GM21381 (cell line): Measurements from ENCODE around the gene TNFRSF17.
"Not testable (repeated sequence)": the region's sequence is repeated elsewhere in the genome, so short reads cannot be mapped to it uniquely, and the experiment has no call there.

Experiments
- ATAC-seq: cut with Tn5 transposase; IDR thresholded peaks from one replicate; pipeline ENCODE4 v1.9.1; 2021; ENCODE audit warnings: mild to moderate bottlenecking, moderate library complexity; ENCODE audit not compliant: unreplicated experiment

Gene TNFRSF17

DNA sequence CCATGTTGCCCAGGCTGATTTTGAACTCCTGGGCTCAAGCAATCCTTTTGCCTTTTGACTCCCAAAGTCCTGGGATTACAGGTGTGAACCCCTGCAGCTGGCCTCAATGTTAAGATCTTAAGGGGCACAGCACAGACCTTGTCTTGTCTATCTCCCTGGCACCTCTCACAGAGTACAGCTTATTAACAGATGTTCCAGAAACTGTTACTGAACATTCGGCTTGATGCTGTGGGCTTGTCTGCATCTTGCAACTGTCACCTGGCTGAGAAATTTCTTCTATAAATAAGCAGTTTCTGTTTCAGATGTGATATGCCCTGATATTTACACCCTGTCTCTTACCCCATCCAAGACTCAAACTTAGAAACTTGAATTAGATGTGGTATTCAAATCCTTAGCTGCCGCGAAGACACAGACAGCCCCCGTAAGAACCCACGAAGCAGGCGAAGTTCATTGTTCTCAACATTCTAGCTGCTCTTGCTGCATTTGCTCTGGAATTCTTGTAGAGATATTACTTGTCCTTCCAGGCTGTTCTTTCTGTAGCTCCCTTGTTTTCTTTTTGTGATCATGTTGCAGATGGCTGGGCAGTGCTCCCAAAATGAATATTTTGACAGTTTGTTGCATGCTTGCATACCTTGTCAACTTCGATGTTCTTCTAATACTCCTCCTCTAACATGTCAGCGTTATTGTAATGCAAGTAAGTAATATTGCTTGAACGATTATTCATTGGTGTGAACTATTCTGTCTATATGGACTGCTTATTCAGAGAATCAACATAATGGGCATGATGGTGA lies at the start of gene TNFRSF17:
TNFRSF17 (plus strand) TSS at position 450 of the 791 bp plus-strand sequence; CDS start at position 565, 115 bp downstream.
- peak; percentile 87 for ATAC-seq

DNA sequence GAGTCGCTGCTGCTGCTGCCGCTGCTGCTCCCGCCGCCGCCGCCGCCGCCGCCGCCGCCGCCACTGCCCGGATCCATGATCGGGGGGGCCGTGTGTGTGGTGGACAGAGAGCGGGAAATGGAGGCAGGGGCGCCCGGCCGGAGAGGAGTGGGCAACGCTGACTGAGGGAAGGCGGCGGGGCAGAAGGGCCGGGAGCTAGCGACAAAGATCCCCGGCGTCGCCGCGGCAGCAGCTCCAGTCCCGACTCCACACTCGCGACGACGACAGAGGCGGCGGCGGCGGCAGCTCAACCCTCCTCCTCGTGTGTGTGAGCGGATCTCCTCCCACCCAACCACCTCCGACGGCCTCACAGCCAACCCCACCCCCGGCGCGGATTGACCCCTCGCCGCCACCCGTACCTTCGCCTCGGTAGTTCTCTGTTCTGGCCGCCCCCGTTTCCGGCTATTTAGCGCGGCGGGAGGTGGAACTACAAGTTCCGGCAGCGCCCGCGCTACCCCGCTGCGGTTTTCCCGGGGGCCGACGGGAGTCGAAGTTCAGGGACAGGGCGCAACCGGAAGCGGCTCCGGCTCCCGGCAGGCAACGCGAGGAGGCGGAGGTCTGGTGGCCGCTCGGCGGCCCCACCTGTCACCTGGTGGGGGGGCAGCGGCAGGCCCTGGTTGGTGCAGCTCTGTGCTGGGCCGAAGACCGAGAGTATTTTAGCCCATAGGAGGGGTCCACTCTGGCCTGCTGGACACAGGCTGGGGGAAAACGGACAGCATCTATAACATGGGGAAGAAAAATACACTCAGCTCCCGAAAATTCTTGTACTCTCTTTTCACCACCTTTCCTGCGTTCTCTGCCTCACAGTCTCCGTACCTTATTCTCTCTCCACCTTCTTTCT lies 49.1 kb upstream of the TNFRSF17 start, which contains the start of gene GSPT1:
GSPT1 (minus strand) TSS at position 313 of the 880 bp plus-strand sequence; CDS start at position 77, 236 bp downstream.
- ATAC-seq: peak; percentile 84

DNA sequence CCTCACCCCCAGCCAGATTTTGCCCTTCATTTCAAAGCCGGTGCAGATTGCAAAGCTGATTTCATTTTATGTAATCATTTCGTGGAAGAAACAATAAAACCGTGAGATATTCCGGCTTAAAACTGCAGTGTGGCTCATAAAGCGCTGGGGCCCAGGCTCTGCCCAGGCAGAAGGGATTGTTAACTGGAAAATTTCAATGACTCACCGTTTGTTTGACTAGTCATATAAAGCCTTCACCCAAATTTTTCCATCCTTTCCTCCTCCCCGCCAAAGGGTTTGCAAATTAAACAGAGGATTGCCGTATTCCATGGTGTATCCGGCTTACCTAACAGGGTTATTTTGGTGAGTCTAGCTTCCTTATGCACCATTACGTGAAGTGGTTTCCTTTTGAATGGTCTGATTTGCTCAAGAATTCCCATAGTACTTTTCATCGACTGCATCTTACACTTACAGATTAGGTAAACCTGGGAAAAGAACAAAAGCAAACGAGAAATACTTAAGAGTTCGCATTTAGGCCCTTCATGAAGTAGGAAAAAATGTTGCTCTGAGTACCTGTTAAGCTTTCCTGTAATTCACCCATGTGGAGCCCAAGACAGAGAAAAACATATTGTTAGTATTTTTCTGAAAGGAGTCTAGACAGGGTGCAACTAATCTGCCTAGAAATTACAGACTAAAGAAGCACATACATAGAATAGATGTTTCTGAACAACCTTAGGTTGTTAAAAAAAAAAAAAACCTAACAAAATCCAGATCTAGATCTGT lies 48.3 kb upstream of the TNFRSF17 start:
- no peak for ATAC-seq

DNA sequence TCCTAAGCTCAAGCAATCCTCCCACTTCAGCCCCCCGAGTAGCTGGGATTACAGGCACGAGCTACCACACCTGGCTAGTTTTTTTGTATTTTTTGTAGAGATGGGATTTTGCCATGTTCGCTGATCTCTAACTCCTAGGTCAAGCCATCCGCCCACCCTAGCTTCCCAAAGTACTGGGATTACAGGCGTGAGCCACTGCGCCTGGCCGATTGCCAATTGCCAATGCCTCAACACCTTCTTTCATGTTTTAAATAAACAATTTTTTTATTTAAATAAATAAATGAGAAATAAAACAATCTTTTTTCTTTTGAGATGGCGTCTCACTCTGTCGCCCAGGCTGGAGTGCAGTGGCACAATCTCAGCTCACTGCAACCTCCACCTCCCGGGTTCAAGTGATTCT lies 41.0 kb upstream of the TNFRSF17 start:
- ATAC-seq: not testable (repeated sequence)

DNA sequence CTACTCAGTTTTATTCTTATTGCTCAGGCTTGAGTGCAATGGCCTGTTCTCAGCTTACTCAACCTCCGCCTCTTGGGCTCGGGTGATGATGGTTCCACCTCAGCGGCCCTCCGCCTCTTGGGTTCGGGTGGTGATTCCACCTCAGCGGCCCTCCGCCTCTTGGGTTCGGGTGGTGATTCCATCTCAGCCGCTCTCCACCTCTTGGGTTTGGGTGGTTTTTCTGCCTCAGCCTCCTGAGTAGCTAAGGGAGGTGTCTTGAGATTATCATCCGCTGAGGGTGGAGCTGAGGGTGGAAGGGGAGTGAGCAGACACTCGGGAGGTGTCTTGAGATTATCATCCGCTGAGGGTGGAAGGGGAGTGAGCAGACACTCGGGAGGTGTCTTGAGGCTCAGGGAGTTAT lies 37.7 kb upstream of the TNFRSF17 start:
- ATAC-seq: not testable (repeated sequence)

DNA sequence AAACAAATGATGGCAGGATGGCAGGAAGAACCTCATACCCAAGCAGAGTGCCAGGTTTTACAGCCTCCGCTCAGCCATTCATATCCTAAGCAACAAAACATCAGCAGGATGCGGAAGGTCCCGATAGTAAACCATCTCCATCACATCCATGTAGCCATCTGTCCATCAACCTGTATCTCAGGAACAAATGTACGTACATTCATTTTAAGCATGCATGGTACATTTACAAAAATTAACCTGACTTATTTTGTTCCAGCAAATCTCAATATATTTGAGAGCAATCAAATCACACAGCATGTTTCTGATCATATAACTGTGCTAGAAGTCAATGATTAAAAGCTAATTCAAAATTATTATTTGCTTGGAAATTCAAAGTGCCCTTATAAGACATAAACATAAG lies 23.1 kb upstream of the TNFRSF17 start, which contains the start of gene NPIPB2:
NPIPB2 (minus strand) TSS at position 101 of the 400 bp plus-strand sequence; CDS start at position 101, 0 bp downstream.
- not testable (repeated sequence) for ATAC-seq

DNA sequence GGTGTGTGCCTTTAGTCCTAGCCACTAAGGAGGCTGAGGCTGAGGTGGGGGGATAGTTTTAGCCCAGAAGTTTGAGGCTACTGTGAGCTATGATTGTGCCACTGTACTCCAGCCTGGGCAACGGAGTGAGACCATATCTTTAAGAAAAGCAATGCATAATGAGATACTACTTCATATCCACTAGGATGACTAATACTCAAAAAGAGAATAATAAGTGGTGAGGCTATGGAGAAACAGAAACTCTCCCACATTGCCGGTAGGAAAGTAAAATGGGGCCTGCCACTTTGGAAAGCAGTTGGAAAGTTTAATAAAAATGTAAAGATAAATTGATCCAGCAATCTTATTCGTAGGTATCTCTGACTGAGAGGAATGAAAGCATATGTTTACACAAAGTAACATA lies 18.6 kb upstream of the TNFRSF17 start:
- no peak for ATAC-seq

DNA sequence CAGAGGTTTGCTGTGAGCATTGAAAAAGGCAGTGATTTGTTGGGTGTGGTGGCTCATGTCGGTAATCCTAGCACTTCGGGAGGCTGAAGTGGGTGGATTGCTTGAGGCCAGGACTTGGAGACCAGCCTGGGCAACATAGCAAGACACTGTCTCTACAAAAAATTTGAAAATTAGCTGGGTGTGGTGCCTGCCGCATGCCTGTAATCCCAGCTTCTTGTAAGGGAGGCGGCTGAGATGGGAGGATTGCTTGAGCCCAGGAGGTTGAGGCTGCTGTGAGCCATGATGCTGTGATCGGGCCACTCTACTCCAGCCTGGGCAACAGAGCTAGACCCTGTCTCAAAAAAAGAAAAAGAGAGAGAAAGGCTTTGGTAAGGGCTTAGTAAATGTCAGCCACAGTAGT lies 16.2 kb upstream of the TNFRSF17 start:
- ATAC-seq: no peak

DNA sequence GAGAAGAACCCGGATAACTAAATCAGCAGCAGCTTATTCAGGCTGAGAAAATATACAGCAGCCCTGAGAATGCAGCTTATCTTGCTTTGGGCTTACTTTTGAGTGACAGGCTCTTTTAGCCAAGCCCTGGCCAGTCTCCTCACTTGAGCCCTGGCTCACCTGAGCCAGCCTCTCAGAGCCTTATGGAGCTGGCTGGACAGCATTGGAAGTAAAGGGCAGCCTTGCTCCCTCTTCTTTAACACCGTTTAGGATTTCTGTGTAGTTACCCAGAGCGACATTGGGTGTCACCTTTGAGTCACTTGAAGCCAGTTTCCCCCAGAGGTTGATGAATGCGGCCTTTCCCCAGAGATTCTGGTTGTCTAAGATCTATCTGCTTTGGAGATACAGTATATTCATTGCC lies 15.5 kb upstream of the TNFRSF17 start:
- peak; percentile 62 for ATAC-seq

DNA sequence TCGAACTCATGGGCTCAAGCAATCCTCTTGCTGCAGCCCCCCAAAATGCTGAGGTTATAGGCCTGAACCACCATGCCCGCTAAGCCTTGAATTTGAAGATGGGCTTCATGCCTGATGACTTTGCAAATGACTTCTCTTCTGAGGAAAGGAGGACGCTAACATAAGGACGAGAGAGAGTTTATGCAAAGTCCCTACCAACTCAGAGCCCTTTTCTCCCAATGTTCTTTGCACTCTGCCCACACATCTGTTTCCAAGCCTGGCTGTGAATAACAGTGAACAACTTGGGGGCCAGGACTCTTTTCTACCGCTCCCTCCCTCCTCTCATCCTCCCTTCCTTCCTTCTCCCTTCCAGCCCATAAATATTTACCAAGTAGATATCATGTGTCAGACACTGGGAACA lies 14.6 kb upstream of the TNFRSF17 start:
- no peak for ATAC-seq

DNA sequence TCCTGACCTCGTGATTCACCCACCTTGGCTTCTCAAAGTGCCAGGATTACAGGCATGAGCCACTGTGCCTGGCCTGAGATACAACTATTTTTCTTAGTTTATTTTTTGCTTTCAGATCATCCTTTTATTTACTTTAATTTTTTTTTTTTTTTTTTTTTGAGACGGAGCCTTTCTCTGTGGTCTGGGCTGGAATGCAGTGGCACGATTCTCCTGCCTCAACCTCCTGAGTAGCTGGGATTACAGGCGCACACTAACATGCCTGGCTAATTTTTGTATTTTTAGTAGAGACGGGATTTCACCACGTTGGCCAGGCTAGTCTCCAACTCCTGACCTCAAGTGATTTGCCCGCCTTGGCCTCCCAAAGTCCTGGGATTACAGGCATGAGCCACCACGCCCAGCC lies 11.4 kb upstream of the TNFRSF17 start:
- not testable (repeated sequence) for ATAC-seq

DNA sequence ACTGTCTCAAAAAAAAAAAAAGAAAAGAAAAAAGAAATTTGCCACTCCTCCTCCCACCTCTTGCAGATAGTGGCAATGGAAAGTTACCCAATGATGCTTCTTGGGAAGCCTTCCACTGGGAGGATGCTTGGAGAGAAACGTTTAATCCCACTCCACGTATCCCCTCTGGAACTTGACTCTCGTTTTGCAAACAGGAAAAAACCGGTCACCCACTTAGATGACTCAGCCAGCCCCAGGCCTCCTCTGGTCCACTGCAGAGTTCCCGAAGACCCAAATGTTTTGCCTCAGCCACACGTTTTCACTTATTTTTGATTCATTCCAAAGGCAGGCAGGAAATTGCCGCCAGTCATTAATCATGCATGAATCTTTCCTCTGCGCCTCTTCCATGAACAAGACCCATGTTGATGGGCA lies 9.3 kb upstream of the TNFRSF17 start:
- no peak for ATAC-seq

DNA sequence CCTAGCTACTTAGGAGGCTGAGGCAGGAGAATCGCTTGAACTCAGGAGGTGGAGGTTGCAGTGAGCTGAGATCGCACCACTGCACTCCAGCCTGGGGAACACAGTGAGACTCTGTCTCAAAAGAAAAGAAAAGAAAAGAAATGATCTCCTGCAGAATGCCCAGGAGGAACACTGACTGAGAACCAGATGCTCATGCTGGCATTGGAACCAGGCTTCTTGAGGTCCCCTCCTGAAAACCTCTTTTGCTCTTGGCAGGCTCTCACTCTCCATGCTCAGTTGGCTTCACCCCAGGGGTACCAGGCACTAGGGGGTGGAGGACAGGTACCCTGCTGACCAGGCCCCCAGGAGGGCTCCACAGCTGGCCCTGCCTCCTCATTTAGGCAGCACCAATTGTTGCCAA lies 8.5 kb upstream of the TNFRSF17 start:
- ATAC-seq: no peak

DNA sequence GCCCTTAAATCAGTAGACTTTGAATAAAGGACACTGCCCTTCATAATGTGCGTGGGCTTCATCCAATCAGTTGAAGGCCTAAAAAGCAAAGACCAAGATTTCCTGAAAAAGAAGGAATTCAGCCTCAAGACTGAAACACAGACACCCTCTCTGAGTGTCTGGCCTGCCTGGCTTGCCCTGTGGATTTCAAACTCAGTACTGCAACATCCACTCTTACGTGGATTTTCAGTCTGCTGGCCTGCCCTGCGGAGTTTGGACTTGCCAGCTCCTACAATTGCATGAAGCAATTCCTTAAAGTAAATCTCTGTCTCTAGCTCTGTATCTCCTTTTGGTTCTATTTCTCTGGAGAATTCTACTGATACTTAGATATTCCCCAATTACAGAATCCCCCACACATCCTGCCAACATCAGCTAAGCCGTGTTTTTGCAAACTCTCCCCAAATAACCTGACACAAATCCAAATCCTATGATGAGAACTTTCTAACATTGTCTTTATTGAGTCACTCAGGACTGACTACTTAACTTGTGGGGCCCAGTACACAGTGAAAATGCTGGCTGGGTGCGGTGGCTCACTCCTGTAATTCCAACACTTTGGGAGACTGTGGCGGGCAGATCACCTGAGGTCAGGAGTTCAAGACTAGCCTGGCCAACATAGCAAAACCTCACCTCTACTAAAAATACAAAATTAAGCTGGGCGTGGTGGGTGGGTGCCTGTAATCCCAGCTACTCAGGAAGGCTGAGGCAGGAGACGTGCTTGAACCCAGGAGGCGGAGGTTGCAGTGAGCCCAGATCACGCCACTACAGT lies 7.2 kb upstream of the TNFRSF17 start:
- ATAC-seq: no peak

DNA sequence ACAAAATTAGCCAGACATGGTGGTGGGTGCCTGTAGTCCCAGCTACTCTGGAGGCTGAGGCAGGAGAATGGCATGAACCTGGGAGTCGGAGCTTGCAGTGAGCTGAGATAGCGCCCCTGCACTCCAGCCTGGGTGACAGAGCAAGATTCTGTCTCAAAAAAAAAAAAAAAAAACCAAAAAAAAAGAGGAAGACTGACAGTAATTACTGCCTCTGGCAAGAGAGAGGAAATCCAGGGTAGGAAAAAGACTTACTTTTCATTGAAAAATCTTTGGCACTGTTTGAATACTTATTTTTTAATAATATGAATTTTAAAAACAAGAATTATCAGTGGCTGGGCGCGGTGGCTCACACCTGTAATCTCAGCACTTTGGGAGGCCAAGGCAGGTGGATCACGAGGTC lies 2.6 kb upstream of the TNFRSF17 start:
- ATAC-seq: not testable (repeated sequence)

DNA sequence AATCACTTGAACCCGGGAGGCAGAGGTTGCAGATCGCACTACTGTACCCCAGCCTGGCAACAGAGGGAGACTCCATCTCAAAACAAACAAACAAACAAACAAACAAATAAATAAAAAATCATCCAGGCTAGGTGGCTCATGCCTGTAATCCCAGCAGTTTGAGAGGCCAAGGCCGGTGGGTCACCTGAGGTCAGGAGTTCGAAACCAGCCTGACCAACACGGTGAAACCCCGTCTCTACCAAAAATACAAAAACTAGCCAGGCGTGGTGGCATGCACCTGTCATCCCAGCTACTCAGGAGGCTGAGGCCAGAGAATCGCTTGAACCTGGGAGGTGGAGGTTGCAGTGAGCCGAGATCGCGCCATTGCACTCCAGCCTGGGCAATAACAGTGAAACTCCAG lies 2.0 kb upstream of the TNFRSF17 start:
- not testable (repeated sequence) for ATAC-seq

DNA sequence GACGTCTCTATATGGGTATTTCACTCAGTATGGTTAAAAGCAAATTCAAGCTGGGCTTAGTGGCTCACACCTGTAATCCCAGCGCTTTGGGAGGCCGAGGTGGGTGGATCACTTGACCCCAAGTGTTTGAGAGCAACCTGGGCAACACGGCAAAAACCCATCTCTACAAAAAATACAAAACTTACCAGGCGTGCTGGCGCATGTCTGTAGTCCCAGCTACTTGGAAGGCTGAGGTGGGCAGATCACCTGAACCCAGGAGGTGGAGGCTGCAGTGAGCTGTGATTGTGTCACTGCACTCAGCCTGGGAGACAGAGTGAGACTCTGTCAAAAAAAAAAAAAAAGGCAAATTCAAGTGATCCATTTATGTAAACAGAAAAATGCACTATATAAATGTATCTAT lies 1.3 kb upstream of the TNFRSF17 start:
- no peak for ATAC-seq

DNA sequence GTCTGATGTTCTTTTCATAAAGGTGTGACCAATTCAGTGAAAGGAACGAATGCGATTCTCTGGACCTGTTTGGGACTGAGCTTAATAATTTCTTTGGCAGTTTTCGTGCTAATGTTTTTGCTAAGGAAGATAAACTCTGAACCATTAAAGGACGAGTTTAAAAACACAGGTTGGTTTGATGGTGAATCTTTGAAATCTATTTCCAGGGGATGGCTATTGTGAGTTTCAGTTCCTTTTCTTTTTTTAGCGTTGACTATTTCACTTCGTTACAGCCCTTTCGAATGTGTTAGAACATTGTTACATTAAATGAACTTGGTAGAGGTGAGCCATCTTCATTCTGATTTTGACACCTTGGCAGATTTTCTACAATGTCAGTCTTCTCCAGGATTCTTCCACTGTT lies 1.2 kb downstream of the TNFRSF17 start:
- peak; percentile 26 for ATAC-seq

DNA sequence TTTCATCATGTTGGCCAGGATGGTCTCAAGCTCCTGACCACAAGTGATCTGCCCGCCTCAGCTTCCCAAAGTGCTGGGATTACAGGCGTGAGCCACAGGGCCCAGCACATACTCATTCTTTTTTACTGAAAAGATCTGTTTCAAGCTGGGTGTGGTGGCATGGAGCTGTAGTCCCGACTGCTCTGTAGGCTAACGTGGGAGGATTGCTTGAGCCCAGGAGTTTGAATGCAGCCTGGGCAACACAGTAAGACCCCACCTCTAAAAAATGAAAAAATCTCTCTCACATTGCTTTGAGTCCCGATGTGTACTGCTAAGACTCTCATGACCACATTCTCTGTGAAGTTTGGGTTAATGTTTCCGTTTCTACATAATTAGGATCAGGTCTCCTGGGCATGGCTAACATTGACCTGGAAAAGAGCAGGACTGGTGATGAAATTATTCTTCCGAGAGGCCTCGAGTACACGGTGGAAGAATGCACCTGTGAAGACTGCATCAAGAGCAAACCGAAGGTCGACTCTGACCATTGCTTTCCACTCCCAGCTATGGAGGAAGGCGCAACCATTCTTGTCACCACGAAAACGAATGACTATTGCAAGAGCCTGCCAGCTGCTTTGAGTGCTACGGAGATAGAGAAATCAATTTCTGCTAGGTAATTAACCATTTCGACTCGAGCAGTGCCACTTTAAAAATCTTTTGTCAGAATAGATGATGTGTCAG lies 2.3 kb downstream of the TNFRSF17 start:
- no peak for ATAC-seq
